Measurements from ENCODE around the gene NDUFS1.
"Not testable (repeated sequence)": the region's sequence is repeated elsewhere in the genome, so short reads cannot be mapped to it uniquely, and the experiment has no call there.

The NDUFS1 gene

GRCh38 chr2:206162401-206162800 is 3.2 kb upstream of the NDUFS1 start:
- not testable (repeated sequence) for DNase-seq (ENCODE audit: low read depth in 2 of 2)

- no peak for DNase-seq (ENCODE audit: low read depth in 2 of 2)
Measured at GRCh38 chr2:206160807-206161179, 1.5 kb upstream of the NDUFS1 start.

GRCh38 chr2:206160125-206160806 is 1.0 kb upstream of the NDUFS1 start:
- no peak for DNase-seq (ENCODE audit: low read depth in 2 of 2)

- DNase-seq (ENCODE audit: low read depth in 2 of 2), result no peak
Measured at GRCh38 chr2:206158563-206159345, 490 bp downstream of the NDUFS1 start.

GRCh38 chr2:206157014-206157413 is 2.2 kb downstream of the NDUFS1 start:
- DNase-seq (ENCODE audit: low read depth in 2 of 2), result not testable (repeated sequence)

GRCh38 chr2:206154197-206154596 is 5.0 kb downstream of the NDUFS1 start:
- DNase-seq (ENCODE audit: low read depth in 2 of 2), result no peak

GRCh38 chr2:206150631-206151030 is 8.6 kb downstream of the NDUFS1 start:
- DNase-seq (ENCODE audit: low read depth in 2 of 2), result no peak

GRCh38 chr2:206150168-206150567 is 9.1 kb downstream of the NDUFS1 start:
- no peak for DNase-seq (ENCODE audit: low read depth in 2 of 2)

- DNase-seq (ENCODE audit: low read depth in 2 of 2), result no peak
Measured at GRCh38 chr2:206149330-206149729, 9.9 kb downstream of the NDUFS1 start.

GRCh38 chr2:206145665-206146064 is 13.6 kb downstream of the NDUFS1 start:
- no peak for DNase-seq (ENCODE audit: low read depth in 2 of 2)

GRCh38 chr2:206144383-206144782 is 14.9 kb downstream of the NDUFS1 start:
- DNase-seq (ENCODE audit: low read depth in 2 of 2), result no peak

- no peak for DNase-seq (ENCODE audit: low read depth in 2 of 2)
Measured at GRCh38 chr2:206143451-206143850, 15.8 kb downstream of the NDUFS1 start.

- no peak for DNase-seq (ENCODE audit: low read depth in 2 of 2)
Measured at GRCh38 chr2:206127656-206128055, 31.6 kb downstream of the NDUFS1 start.

GRCh38 chr2:206125901-206126300 is 33.3 kb downstream of the NDUFS1 start:
- DNase-seq (ENCODE audit: low read depth in 2 of 2), result no peak

GRCh38 chr2:206122569-206122968 is 36.7 kb downstream of the NDUFS1 start:
- DNase-seq (ENCODE audit: low read depth in 2 of 2), result not testable (repeated sequence)

- DNase-seq (ENCODE audit: low read depth in 2 of 2), result no peak
Measured at GRCh38 chr2:206116278-206116677, 43.0 kb downstream of the NDUFS1 start.

GRCh38 chr2:206115026-206115578 is 44.1 kb downstream of the NDUFS1 start:
- DNase-seq (ENCODE audit: low read depth in 2 of 2), result no peak

- no peak for DNase-seq (ENCODE audit: low read depth in 2 of 2)
Measured at GRCh38 chr2:206112846-206113547, 46.2 kb downstream of the NDUFS1 start.

GRCh38 chr2:206112108-206112507 is 47.1 kb downstream of the NDUFS1 start:
- DNase-seq (ENCODE audit: low read depth in 2 of 2), result no peak

- no peak for DNase-seq (ENCODE audit: low read depth in 2 of 2)
Measured at GRCh38 chr2:206108713-206109112, 50.5 kb downstream of the NDUFS1 start.

- DNase-seq (ENCODE audit: low read depth in 2 of 2), result no peak
Measured at GRCh38 chr2:206105541-206105940, 53.7 kb downstream of the NDUFS1 start.

GRCh38 chr2:206105038-206105437 is 54.2 kb downstream of the NDUFS1 start:
- DNase-seq (ENCODE audit: low read depth in 2 of 2), result no peak
